HEK293T (cell line): ENCODE data around the gene MRPL21.

Source experiments
- BHLHE40 ChIP-seq: fragments of 450-650 bp; IDR thresholded peaks from 2 replicates; pipeline ENCODE4 v1.6.1; 2016; ENCODE audit warnings: mild to moderate bottlenecking, moderate library complexity, borderline replicate concordance
- ELF4 ChIP-seq: fragments of 450-650 bp; IDR thresholded peaks from 2 replicates; pipeline ENCODE4 v1.6.1; 2017; ENCODE audit warnings: antibody characterized with exemption
- FOXK2 ChIP-seq: fragments of 450-650 bp; IDR thresholded peaks from 2 replicates; pipeline ENCODE4 v1.6.1; 2016; ENCODE audit warnings: mild to moderate bottlenecking
- FOXM1 ChIP-seq: fragments of 450-650 bp; IDR thresholded peaks from 2 replicates; pipeline ENCODE4 v1.6.1; 2017; ENCODE audit warnings: mild to moderate bottlenecking, borderline replicate concordance
- LEF1 ChIP-seq: fragments of 450-650 bp; IDR thresholded peaks from 2 replicates; pipeline ENCODE4 v1.6.1; 2017; ENCODE audit warnings: mild to moderate bottlenecking, borderline replicate concordance
- NFRKB ChIP-seq: fragments of 450-650 bp; IDR thresholded peaks from 2 replicates; pipeline ENCODE4 v1.6.1; 2016; ENCODE audit warnings: mild to moderate bottlenecking, moderate library complexity
- PKNOX1 ChIP-seq: fragments of 450-650 bp; IDR thresholded peaks from 2 replicates; pipeline ENCODE4 v1.6.1; 2016
- SP1 ChIP-seq: fragments of 450-650 bp; IDR thresholded peaks from 2 replicates; pipeline ENCODE4 v1.6.1; 2017
- SUZ12 ChIP-seq: fragments of 450-650 bp; IDR thresholded peaks from 2 replicates; pipeline ENCODE4 v1.6.1; 2016; ENCODE audit warnings: mild to moderate bottlenecking
- TARDBP ChIP-seq: fragments of 450-650 bp; IDR thresholded peaks from 2 replicates; pipeline ENCODE4 v1.6.1; 2016
- ZNF384 ChIP-seq: fragments of 450-650 bp; IDR thresholded peaks from 2 replicates; pipeline ENCODE4 v1.6.1; 2016

DNA sequence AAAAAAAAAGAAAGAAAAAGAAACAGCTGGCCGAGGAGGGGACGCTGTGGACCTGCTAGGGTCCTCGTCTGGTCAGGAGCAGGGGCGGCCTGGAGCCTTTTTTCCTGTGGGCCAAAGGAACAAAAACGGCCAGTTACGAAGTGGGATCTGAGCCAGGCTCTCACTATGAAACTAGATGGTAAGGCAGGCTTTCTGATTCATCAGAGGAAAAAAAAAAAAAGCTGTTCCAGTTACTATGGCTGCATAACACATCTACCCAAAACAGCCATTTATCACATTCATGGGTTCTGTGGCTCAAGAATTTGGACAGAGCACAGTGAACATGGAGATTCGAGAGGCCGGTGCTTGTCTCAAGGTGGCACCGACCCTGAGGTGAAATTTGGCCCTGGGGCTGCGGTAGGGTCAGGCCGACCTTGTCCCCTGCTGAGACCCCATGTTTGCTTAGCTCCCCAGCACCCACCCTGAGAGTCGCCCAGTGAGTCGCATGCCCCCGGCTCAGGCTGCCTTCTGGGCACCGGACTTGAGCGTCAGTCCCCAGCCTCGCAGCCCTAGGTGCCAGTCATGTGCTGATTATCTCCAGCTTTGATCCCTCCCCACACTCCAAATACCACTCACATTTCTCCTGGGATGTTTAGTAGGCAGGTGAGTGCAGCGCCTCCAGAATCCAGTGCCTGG is 42.9 kb upstream of the MRPL21 start:
- TF ChIP-seq SUZ12: no peak
- no peak for TF ChIP-seq PKNOX1
- no peak for TF ChIP-seq NFRKB
- no peak for TF ChIP-seq FOXK2
- no peak for TF ChIP-seq ELF4
- TF ChIP-seq BHLHE40: no peak
- no peak for TF ChIP-seq SP1
- no peak for TF ChIP-seq ZNF384
- no peak for TF ChIP-seq TARDBP
- no peak for TF ChIP-seq FOXM1
- TF ChIP-seq LEF1: no peak
